DND-41 (cell line): ENCODE data around the gene MIPEP.

Experiments
- ATAC-seq: fragments of 200-7000 bp; cut with Tn5 transposase; 3 replicates; pipeline ENCODE4 v1.9.1; 2021; ENCODE audit warnings: low read depth; ENCODE audit not compliant: insufficient read depth
- DNase-seq: peaks from one replicate; pipeline ENCODE4 v3.0.0-alpha.2; 2020
- H2AFZ ChIP-seq: 2 replicates; pipeline ENCODE4 v1.6.0; 2012; ENCODE audit warnings: low read depth, low read length
- H3K27ac ChIP-seq: 2 replicates; pipeline ENCODE4 v1.5.1; 2012; ENCODE audit warnings: low read length, inconsistent platforms
- H3K27me3 ChIP-seq: fragments of 200-600 bp; sonication (generic); 2 replicates; pipeline ENCODE4 v1.6.0; 2012; ENCODE audit warnings: low read length, mild to moderate bottlenecking, inconsistent platforms; ENCODE audit not compliant: insufficient read depth, poor library complexity
- H3K36me3 ChIP-seq: 2 replicates; pipeline ENCODE4 v1.5.1; 2012; ENCODE audit warnings: low read length, inconsistent platforms; ENCODE audit not compliant: insufficient read depth
- H3K4me1 ChIP-seq: 2 replicates; pipeline ENCODE4 v1.5.1; 2012; ENCODE audit warnings: mild to moderate bottlenecking, low read length; ENCODE audit not compliant: insufficient read depth
- H3K4me2 ChIP-seq: 2 replicates; pipeline ENCODE4 v1.6.0; 2012; ENCODE audit warnings: mild to moderate bottlenecking, moderate library complexity, low read length, inconsistent platforms; ENCODE audit not compliant: insufficient read depth
- H3K4me3 ChIP-seq, 2 experiments: fragments of 200-600 bp in 1 of 2; shearing (Covaris generic) in 1 of 2; 2 replicates each; pipeline ENCODE4 v1.5.1; 2012 to 2016; ENCODE audit warnings: inconsistent platforms in 2 of 2, low read length in 2 of 2, mild to moderate bottlenecking in 2 of 2, low read depth in 1 of 2, moderate library complexity in 1 of 2
- H3K79me2 ChIP-seq: 2 replicates; pipeline ENCODE4 v1.6.0; 2012; ENCODE audit warnings: low read length, inconsistent platforms; ENCODE audit not compliant: insufficient read depth
- H3K9ac ChIP-seq: 2 replicates; pipeline ENCODE4 v1.6.0; 2012; ENCODE audit warnings: low read depth, mild to moderate bottlenecking, inconsistent platforms, low read length, moderate library complexity
- H3K9me3 ChIP-seq: 2 replicates; pipeline ENCODE4 v1.5.1; 2012; ENCODE audit warnings: low read length, moderate library complexity, mild to moderate bottlenecking, inconsistent platforms; ENCODE audit not compliant: insufficient read depth, severe bottlenecking
- H4K20me1 ChIP-seq: 2 replicates; pipeline ENCODE4 v1.6.0; 2012; ENCODE audit warnings: low read length; ENCODE audit not compliant: insufficient read depth
- EZH2 ChIP-seq: IDR thresholded peaks from 3 replicates; pipeline ENCODE4 v1.6.1; 2012; ENCODE audit warnings: borderline replicate concordance, low read depth, mild to moderate bottlenecking, moderate library complexity, low read length, inconsistent platforms; ENCODE audit not compliant: severe bottlenecking
- TF ChIP-seq, protein P1 (sequence below): IDR thresholded peaks from 2 replicates; pipeline ENCODE4 v1.5.1; 2012; ENCODE audit warnings: borderline replicate concordance, low read length, moderate library complexity, mild to moderate bottlenecking; ENCODE audit not compliant: poor library complexity, severe bottlenecking; ENCODE audit errors: extremely low read depth

The MIPEP gene

DNA sequence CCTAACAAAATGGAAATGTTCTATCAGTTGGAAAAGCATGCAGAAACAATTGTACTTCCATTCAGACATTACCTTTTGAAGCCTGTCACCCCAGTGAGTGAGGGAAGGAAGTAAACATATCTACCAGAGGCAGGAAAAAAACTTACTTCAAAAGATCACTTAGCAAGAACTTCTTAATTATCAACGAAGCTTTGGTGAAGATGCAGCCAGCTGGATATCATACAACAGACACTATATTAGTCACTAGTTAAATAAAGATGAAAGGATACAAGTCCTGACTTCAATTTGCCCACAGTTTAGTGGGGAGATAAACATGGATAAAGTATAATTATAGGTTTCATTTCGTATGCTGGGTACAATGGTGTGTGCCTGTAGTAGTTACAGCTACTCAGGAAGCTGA, 170.2 kb downstream of the MIPEP start:
- no peak overlapping the region for H3K9ac ChIP-seq
- no peak for DNase-seq

GRCh38 chr13:23716401-23716800, 172.8 kb downstream of the MIPEP start:
- H3K9ac ChIP-seq = no peak overlapping the region
- no peak for DNase-seq
- H3K27ac ChIP-seq = no peak overlapping the region
- no peak overlapping the region for H3K4me2 ChIP-seq
- TF ChIP-seq, protein P1, sequence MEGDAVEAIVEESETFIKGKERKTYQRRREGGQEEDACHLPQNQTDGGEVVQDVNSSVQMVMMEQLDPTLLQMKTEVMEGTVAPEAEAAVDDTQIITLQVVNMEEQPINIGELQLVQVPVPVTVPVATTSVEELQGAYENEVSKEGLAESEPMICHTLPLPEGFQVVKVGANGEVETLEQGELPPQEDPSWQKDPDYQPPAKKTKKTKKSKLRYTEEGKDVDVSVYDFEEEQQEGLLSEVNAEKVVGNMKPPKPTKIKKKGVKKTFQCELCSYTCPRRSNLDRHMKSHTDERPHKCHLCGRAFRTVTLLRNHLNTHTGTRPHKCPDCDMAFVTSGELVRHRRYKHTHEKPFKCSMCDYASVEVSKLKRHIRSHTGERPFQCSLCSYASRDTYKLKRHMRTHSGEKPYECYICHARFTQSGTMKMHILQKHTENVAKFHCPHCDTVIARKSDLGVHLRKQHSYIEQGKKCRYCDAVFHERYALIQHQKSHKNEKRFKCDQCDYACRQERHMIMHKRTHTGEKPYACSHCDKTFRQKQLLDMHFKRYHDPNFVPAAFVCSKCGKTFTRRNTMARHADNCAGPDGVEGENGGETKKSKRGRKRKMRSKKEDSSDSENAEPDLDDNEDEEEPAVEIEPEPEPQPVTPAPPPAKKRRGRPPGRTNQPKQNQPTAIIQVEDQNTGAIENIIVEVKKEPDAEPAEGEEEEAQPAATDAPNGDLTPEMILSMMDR = no peak
- TF ChIP-seq EZH2 = no peak
- no peaks in the 10 kb centered on the region for H3K36me3 ChIP-seq
- H3K4me3 ChIP-seq = no peak overlapping the region
- H3K79me2 ChIP-seq = no peaks in the 10 kb centered on the region
- no peak for ATAC-seq
- H4K20me1 ChIP-seq = no peaks in the 10 kb centered on the region
- H3K27me3 ChIP-seq = no peaks in the 10 kb centered on the region
- H2AFZ ChIP-seq = no peak overlapping the region
- H3K4me1 ChIP-seq = no peaks in the 10 kb centered on the region
- H3K9me3 ChIP-seq = no peaks in the 10 kb centered on the region

More for the DNA sequence above, 170.2 kb downstream of the MIPEP start:
- Histone ChIP-seq H3K36me3 (no peaks in the 10 kb centered on the region), H3K27me3 (no peaks in the 10 kb centered on the region), H3K4me3 (no peak overlapping the region), H3K27ac (no peak overlapping the region), H3K4me1 (no peaks in the 10 kb centered on the region), H3K9me3 (no peaks in the 10 kb centered on the region), H2AFZ (no peak overlapping the region), H3K79me2 (no peaks in the 10 kb centered on the region), H4K20me1 (no peaks in the 10 kb centered on the region), H3K4me2 (no peak overlapping the region)
- TF ChIP-seq, protein P1 = no peak
- no peak for TF ChIP-seq EZH2
- ATAC-seq = no peak

GRCh38 chr13:23715762-23716235, 173.4 kb downstream of the MIPEP start:
- Histone ChIP-seq H3K9me3 (no peaks in the 10 kb centered on the region), H3K27me3 (no peaks in the 10 kb centered on the region), H3K9ac (no peak overlapping the region), H3K27ac (no peak overlapping the region), H3K4me2 (no peak overlapping the region), H3K36me3 (no peaks in the 10 kb centered on the region), H3K4me1 (no peaks in the 10 kb centered on the region), H2AFZ (no peak overlapping the region), H3K79me2 (no peaks in the 10 kb centered on the region), H4K20me1 (no peaks in the 10 kb centered on the region), H3K4me3 (no peak overlapping the region)
- no peak for TF ChIP-seq EZH2
- TF ChIP-seq, protein P1 = peak; percentile 54
- ATAC-seq (peak; percentile 55), DNase-seq (peak; percentile 22)
